ENCODE data around the gene DTX3L. TPM values are rescaled to one million over a fixed set of nuclear protein-coding genes. Genes with fewer than 3 reads are reported as not detected.

Gene DTX3L
- total and polyA plus RNA-seq, 2 donors from 2014 or later: 8.4 to 58.0 TPM

DNA sequence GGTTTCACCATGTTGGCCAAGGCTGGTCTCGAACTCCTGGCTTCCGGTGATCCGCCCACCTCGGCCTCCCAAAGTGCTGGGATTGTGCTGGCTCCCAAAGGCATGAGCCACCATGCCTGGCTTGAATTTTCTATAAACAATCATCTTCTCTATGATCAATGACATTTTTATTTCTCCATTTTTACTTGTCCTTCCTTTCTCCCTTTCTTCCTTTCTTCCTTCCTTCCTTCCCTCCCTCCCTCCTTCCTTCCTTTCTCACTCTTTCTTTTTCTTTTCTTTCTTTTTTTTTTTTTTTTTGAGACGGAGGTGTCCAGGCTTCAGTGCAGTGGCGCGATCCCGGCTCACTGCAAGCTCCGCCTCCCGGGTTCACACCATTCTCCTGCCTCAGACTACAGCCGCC is 40.8 kb upstream of the DTX3L start:
- Histone ChIP-seq H3K9ac (ENCODE audit: low read length in 3 of 3) (no peak overlapping the region), H3K4me3 (ENCODE audit: low read length in 3 of 3) (no peak overlapping the region), H3K9me3 (ENCODE audit: control insufficient read depth in 2 of 3, insufficient read depth in 1 of 3, low read length in 3 of 3) (no peaks in the 10 kb centered on the region), H3K27ac (ENCODE audit: low read depth in 2 of 2, low read length in 2 of 2) (no peak overlapping the region), H3K27me3 (ENCODE audit: control insufficient read depth, insufficient read depth, low read length) (no peaks in the 10 kb centered on the region), H3K4me1 (ENCODE audit: control insufficient read depth in 2 of 3, insufficient read depth in 2 of 3, low read depth in 1 of 3, low read length in 3 of 3) (no peaks in the 10 kb centered on the region), H3K36me3 (ENCODE audit: control insufficient read depth in 2 of 3, insufficient read depth in 3 of 3, low read length in 3 of 3) (peaks cover 0 to 3% (median 3%) of the 10 kb centered on the region in 3 donors)
- intact Hi-C loops (cut with DNase I): no loop called here
- TF ChIP-seq, protein P1, sequence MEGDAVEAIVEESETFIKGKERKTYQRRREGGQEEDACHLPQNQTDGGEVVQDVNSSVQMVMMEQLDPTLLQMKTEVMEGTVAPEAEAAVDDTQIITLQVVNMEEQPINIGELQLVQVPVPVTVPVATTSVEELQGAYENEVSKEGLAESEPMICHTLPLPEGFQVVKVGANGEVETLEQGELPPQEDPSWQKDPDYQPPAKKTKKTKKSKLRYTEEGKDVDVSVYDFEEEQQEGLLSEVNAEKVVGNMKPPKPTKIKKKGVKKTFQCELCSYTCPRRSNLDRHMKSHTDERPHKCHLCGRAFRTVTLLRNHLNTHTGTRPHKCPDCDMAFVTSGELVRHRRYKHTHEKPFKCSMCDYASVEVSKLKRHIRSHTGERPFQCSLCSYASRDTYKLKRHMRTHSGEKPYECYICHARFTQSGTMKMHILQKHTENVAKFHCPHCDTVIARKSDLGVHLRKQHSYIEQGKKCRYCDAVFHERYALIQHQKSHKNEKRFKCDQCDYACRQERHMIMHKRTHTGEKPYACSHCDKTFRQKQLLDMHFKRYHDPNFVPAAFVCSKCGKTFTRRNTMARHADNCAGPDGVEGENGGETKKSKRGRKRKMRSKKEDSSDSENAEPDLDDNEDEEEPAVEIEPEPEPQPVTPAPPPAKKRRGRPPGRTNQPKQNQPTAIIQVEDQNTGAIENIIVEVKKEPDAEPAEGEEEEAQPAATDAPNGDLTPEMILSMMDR (IDR thresholded peaks at IDR 0.05; ENCODE audit: borderline replicate concordance, extremely low read depth, insufficient read depth): no peak
- DNase-seq (no peak), FAIRE-seq (no peak)

DNA sequence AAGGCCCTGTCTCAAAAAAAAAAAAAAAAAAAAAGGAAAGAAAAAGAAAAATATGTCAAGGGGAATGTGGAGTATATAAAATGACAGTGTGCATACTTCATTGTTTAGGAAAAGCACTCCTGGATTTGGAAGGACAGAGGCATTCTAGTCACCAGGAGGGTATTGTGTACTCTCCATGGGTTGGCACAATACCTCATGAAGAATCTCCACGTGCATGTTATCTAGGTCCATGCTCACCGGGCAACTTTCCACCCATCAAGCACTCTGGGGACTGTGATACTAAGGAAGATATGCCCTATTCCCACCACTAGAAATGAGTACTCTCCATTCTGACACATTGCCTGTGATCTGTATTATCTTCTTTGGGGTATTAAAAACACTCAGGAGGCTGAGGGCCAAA is 34.0 kb upstream of the DTX3L start:
- peaks cover 0 to 26% (median 19%) of the 10 kb centered on the region in 3 donors for H3K36me3 ChIP-seq (ENCODE audit: control insufficient read depth in 2 of 3, insufficient read depth in 3 of 3, low read length in 3 of 3)
- H3K9me3 ChIP-seq (ENCODE audit: control insufficient read depth in 2 of 3, insufficient read depth in 1 of 3, low read length in 3 of 3): no peaks in the 10 kb centered on the region
- H3K4me3 ChIP-seq (ENCODE audit: low read length in 3 of 3): no peak overlapping the region
- intact Hi-C loops (cut with DNase I): no loop called here
- H3K4me1 ChIP-seq (ENCODE audit: control insufficient read depth in 2 of 3, insufficient read depth in 2 of 3, low read depth in 1 of 3, low read length in 3 of 3): no peaks in the 10 kb centered on the region
- FAIRE-seq: no peak
- TF ChIP-seq, protein P1 (IDR thresholded peaks at IDR 0.05; ENCODE audit: borderline replicate concordance, extremely low read depth, insufficient read depth): no peak
- H3K9ac ChIP-seq (ENCODE audit: low read length in 3 of 3): no peak overlapping the region
- DNase-seq: no peak
- H3K27ac ChIP-seq (ENCODE audit: low read depth in 2 of 2, low read length in 2 of 2): no peak overlapping the region
- no peaks in the 10 kb centered on the region for H3K27me3 ChIP-seq (ENCODE audit: control insufficient read depth, insufficient read depth, low read length)

DNA sequence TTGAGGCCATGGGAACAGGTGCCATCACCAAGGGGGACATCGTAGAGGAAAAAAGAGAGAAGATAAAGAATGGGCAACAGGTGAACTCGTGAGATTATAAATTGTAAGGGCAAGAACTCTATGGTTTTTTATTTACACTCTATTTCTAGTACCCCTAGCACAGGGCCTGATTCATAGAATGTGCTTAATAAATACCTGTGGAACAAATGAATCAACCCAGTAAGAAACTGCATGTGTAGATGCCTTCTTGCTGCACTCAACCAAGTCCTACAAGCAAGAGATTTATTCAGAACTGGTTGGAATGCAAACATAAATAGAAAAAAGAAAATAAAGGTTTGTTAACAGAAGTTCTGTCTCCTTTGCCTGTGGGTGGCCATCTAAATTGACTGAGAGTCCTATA is 30.7 kb upstream of the DTX3L start:
- intact Hi-C loops (cut with DNase I): no loop called here
- H3K27ac ChIP-seq (ENCODE audit: low read depth in 2 of 2, low read length in 2 of 2): no peak overlapping the region
- FAIRE-seq (no peak), DNase-seq (no peak)
- peaks cover 0 to 29% (median 26%) of the 10 kb centered on the region in 3 donors for H3K36me3 ChIP-seq (ENCODE audit: control insufficient read depth in 2 of 3, insufficient read depth in 3 of 3, low read length in 3 of 3)
- TF ChIP-seq, protein P1 (IDR thresholded peaks at IDR 0.05; ENCODE audit: borderline replicate concordance, extremely low read depth, insufficient read depth): no peak
- no peaks in the 10 kb centered on the region for H3K27me3 ChIP-seq (ENCODE audit: control insufficient read depth, insufficient read depth, low read length)
- no peak overlapping the region for H3K4me3 ChIP-seq (ENCODE audit: low read length in 3 of 3)
- H3K9me3 ChIP-seq (ENCODE audit: control insufficient read depth in 2 of 3, insufficient read depth in 1 of 3, low read length in 3 of 3): no peaks in the 10 kb centered on the region
- no peak overlapping the region for H3K9ac ChIP-seq (ENCODE audit: low read length in 3 of 3)
- H3K4me1 ChIP-seq (ENCODE audit: control insufficient read depth in 2 of 3, insufficient read depth in 2 of 3, low read depth in 1 of 3, low read length in 3 of 3): no peaks in the 10 kb centered on the region

DNA sequence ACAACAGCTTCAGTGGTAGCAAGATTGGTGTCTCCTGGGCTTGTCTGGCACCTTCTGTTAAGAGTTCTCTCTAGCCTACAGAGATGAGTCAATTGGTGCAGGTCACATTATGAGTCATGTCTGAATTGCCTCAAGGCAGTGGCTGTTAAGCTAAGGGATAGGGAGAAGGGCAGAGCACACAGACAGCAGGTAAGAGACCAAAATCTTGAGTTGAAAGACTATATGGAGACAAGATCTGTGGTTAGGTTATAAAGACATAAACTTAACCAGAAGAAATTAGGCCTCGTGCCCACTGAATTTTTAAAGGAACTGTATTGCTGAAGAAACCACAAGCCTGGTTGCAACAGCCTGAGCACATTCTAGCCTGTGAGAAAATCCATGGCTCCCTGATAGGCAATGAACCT is 30.2 kb upstream of the DTX3L start:
- Histone ChIP-seq H3K36me3 (ENCODE audit: control insufficient read depth in 2 of 3, insufficient read depth in 3 of 3, low read length in 3 of 3) (peaks cover 0 to 30% (median 29%) of the 10 kb centered on the region in 3 donors), H3K27ac (ENCODE audit: low read depth in 2 of 2, low read length in 2 of 2) (no peak overlapping the region), H3K4me1 (ENCODE audit: control insufficient read depth in 2 of 3, insufficient read depth in 2 of 3, low read depth in 1 of 3, low read length in 3 of 3) (no peaks in the 10 kb centered on the region), H3K9ac (ENCODE audit: low read length in 3 of 3) (no peak overlapping the region), H3K27me3 (ENCODE audit: control insufficient read depth, insufficient read depth, low read length) (no peaks in the 10 kb centered on the region), H3K4me3 (ENCODE audit: low read length in 3 of 3) (no peak overlapping the region), H3K9me3 (ENCODE audit: control insufficient read depth in 2 of 3, insufficient read depth in 1 of 3, low read length in 3 of 3) (no peaks in the 10 kb centered on the region)
- TF ChIP-seq, protein P1 (IDR thresholded peaks at IDR 0.05; ENCODE audit: borderline replicate concordance, extremely low read depth, insufficient read depth): no peak
- FAIRE-seq (no peak), DNase-seq (no peak)
- intact Hi-C loops (cut with DNase I): no loop called here

All from kidney (tissue), 14 donors.